Hepatocyte (in vitro differentiated cells): ENCODE results near the gene RETREG2. TPM values are rescaled to one million over a fixed set of nuclear protein-coding genes. Genes with fewer than 3 reads are reported as not detected.

ENCODE experiments used
- DNase-seq: peaks from one replicate; pipeline ENCODE4 v3.0.0-alpha.2; 2016; ENCODE audit warnings: low spot score
- H2AFZ ChIP-seq: fragments of 200-600 bp; sonication (generic); 2 replicates; pipeline ENCODE4 v1.6.0; 2016; ENCODE audit warnings: antibody characterized with exemption, mild to moderate bottlenecking
- H3K27ac ChIP-seq: fragments of 200-600 bp; sonication (generic); 2 replicates; pipeline ENCODE4 v1.5.1; 2016; ENCODE audit warnings: mild to moderate bottlenecking
- H3K27me3 ChIP-seq: fragments of 200-600 bp; sonication (generic); 2 replicates; pipeline ENCODE4 v1.6.1; 2016
- H3K36me3 ChIP-seq: fragments of 200-600 bp; sonication (generic); replicated peaks from 2 replicates; pipeline ENCODE4 v1.5.1; 2016; ENCODE audit warnings: low read depth; ENCODE audit not compliant: insufficient read depth
- H3K4me1 ChIP-seq: fragments of 200-600 bp; sonication (generic); 2 replicates; pipeline ENCODE4 v1.5.1; 2016; ENCODE audit warnings: mild to moderate bottlenecking, moderate library complexity; ENCODE audit not compliant: insufficient read depth
- H3K4me2 ChIP-seq: fragments of 200-600 bp; sonication (generic); 2 replicates; pipeline ENCODE4 v1.6.0; 2016
- H3K4me3 ChIP-seq: fragments of 200-600 bp; sonication (generic); 2 replicates; pipeline ENCODE4 v1.5.1; 2016; ENCODE audit warnings: mild to moderate bottlenecking
- H3K79me2 ChIP-seq: fragments of 200-600 bp; sonication (generic); 2 replicates; pipeline ENCODE4 v1.6.0; 2017; ENCODE audit warnings: mild to moderate bottlenecking
- H3K9me2 ChIP-seq: fragments of 200-600 bp; sonication (generic); replicated peaks from 2 replicates; pipeline ENCODE4 v1.6.0; 2017; ENCODE audit warnings: mild to moderate bottlenecking; ENCODE audit not compliant: insufficient read depth
- H3K9me3 ChIP-seq: fragments of 200-600 bp; sonication (generic); 2 replicates; pipeline ENCODE4 v1.5.1; 2016; ENCODE audit warnings: low read depth, mild to moderate bottlenecking
- H4K20me1 ChIP-seq: fragments of 200-600 bp; sonication (generic); 2 replicates; pipeline ENCODE4 v1.6.0; 2016; ENCODE audit warnings: mild to moderate bottlenecking; ENCODE audit not compliant: insufficient read depth, poor library complexity, severe bottlenecking
- EZH2 ChIP-seq: fragments of 200-600 bp; sonication (generic); IDR thresholded peaks from 2 replicates; pipeline ENCODE4 v1.6.1; 2016; ENCODE audit warnings: antibody characterized with exemption, mild to moderate bottlenecking, borderline replicate concordance
- EZH2phosphoT487 ChIP-seq: fragments of 200-600 bp; sonication (generic); IDR thresholded peaks from one replicate; pipeline ENCODE4 v1.6.1; 2018; ENCODE audit warnings: antibody characterized with exemption, mild to moderate bottlenecking, low read depth, moderate library complexity; ENCODE audit not compliant: unreplicated experiment, severe bottlenecking
- WGBS: methylation state at CpG from one replicate; pipeline ENCODE4 v1.1.6; 2016; ENCODE audit warnings: low lambda C conversion rate; ENCODE audit errors: missing lambda C conversion rate; 5-methylcytosine and 5-hydroxymethylcytosine counted together
- polyA plus RNA-seq: library from polyadenylated mRNA; unstranded; fragments of >200 nt; fragmentation: Nextera tagmentation; extraction: Ambion mirVana; gene quantifications from 2 replicates; pipeline ENCODE4 v1.2.1, GENCODE V29; 2016
- total RNA-seq: library from RNA; depleted of rRNA; stranded (reverse); fragments of >200 nt; gene quantifications from 2 replicates; pipeline ENCODE4 v1.2.3, GENCODE V29; 2014
- TF ChIP-seq, protein P1 (sequence below): fragments of 200-600 bp; sonication (generic); IDR thresholded peaks from 2 replicates; pipeline ENCODE4 v1.5.1; 2016; ENCODE audit warnings: antibody characterized with exemption, mild to moderate bottlenecking; ENCODE audit not compliant: poor library complexity

Gene RETREG2
- total and polyA plus RNA-seq, 2 experiments from 2014 or later, result 90.7 to 93.3 TPM

DNA sequence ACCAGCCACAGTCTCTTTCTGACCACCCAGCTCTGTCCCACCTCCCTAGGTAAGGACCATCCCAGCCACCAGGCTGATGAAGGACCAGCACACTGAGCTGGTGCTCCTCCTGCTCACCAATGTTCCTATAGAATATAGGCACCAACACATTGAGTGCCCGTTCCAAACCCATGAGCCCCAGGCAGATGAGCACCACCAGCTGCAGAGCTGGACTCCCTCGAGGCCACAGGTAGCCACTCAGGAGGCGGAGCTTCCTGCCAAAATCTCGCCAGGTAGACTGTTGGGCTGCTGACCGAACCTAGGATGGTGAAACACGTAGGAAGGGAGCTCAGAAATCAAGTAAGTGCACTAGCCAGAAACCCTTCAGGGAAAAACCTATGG is 38.5 kb downstream of the RETREG2 start:
- Histone ChIP-seq H4K20me1 (no peaks in the 10 kb centered on the region), H3K9me2 (no peaks in the 10 kb centered on the region), H3K27me3 (no peaks in the 10 kb centered on the region), H3K4me2 (no peak overlapping the region), H3K36me3 (no peaks in the 10 kb centered on the region), H3K27ac (no peak overlapping the region), H3K9me3 (no peaks in the 10 kb centered on the region), H3K4me3 (no peak overlapping the region), H3K79me2 (peaks cover 13% of the 10 kb centered on the region), H2AFZ (no peak overlapping the region), H3K4me1 (peaks cover 10% of the 10 kb centered on the region)
- TF ChIP-seq, protein P1, sequence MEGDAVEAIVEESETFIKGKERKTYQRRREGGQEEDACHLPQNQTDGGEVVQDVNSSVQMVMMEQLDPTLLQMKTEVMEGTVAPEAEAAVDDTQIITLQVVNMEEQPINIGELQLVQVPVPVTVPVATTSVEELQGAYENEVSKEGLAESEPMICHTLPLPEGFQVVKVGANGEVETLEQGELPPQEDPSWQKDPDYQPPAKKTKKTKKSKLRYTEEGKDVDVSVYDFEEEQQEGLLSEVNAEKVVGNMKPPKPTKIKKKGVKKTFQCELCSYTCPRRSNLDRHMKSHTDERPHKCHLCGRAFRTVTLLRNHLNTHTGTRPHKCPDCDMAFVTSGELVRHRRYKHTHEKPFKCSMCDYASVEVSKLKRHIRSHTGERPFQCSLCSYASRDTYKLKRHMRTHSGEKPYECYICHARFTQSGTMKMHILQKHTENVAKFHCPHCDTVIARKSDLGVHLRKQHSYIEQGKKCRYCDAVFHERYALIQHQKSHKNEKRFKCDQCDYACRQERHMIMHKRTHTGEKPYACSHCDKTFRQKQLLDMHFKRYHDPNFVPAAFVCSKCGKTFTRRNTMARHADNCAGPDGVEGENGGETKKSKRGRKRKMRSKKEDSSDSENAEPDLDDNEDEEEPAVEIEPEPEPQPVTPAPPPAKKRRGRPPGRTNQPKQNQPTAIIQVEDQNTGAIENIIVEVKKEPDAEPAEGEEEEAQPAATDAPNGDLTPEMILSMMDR, result no peak
- TF ChIP-seq EZH2phosphoT487 (no peak), EZH2 (no peak)
- WGBS, result 86% methylated on average over 6 of the region's 6 CpGs
- DNase-seq, result no peak

DNA sequence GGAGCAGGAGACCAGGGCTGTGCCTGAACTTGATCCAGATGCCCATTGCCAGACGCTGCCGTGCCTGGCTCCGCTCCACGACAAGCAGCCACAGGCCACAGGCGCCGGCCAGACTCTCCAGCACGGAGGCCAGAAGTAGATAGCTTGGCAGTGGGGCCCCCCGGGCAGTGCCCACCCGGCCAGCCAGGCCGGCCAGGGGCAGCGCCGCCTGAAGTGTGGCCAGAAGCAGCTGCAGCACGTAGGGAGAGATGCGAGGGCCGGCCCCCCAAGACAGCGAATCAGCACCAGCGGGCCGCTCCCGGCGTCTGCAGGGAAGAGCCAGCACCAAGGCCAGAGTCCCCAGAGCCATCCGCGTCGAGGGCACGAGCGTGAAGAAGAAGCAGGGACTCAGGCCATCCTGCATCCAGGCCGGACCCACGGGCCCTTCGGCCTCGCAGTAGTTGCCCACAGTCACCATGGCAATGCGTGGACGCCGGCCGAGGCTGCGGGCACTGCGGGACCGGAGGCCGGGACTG is 40.2 kb downstream of the RETREG2 start:
- TF ChIP-seq EZH2phosphoT487 (no peak), EZH2 (no peak)
- TF ChIP-seq, protein P1, result no peak
- no peaks in the 10 kb centered on the region for H3K9me3 ChIP-seq
- H4K20me1 ChIP-seq, result no peaks in the 10 kb centered on the region
- no peaks in the 10 kb centered on the region for H3K36me3 ChIP-seq
- H3K9me2 ChIP-seq, result no peaks in the 10 kb centered on the region
- H3K4me3 ChIP-seq, result peak overlapping the region; percentile 74
- peaks cover 13% of the 10 kb centered on the region for H3K79me2 ChIP-seq
- no peaks in the 10 kb centered on the region for H3K27me3 ChIP-seq
- H2AFZ ChIP-seq, result peak overlapping the region; percentile 8
- 3% methylated on average over 36 of the region's 37 CpGs for WGBS
- peaks cover 10% of the 10 kb centered on the region for H3K4me1 ChIP-seq
- H3K27ac ChIP-seq, result peak overlapping the region; percentile 86
- peak; percentile 87 for DNase-seq
- peak overlapping the region; percentile 99 for H3K4me2 ChIP-seq

DNA sequence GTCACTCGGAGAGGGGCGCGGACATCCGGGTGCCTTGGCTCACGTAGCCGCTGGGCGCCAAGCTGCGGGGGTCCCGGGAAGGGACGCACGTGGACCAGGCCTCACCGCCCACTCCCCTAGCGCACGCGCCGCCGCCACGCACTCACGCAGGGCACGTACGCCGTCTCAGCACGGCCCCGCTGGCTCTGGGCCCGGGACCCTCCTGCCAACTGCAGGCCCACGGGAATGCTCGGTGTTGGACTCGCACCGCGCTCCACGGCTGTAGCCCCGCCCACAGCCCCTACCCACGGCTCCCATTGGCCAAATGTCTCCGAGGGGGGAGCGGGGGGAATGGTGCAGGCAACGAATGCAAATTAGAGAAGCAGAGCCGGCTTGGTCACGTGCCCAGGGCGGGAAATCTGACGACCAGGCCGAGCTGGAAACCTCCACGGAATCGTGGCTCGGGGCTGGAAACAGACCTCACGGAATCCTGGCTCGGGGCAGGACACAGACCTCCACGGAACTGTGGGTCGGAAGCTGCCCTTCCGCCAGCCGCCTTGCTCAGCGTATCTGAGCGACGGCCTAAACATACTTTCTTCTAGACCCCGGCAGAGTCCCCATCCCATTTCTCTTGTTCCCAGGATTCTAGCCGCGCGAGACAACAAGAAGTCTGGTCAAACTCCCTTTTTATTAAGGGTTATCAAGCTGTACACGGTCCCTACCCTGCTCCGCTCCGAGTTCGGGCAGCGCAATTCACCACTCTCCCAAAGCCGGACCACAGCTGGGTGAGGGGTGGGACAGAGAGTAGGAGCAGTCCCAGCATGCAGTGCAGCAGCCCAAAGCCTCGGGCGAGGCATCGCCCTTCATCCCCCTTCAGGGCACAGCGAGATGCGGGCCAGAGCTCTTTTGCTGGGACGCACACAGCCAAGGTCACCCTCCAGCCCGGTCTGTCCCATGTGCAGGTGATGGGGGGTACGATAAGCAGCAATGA is 40.9 kb downstream of the RETREG2 start, which contains the start of gene ABCB6:
ABCB6 (minus strand) TSS at position 227 of the 970 bp plus-strand sequence. CDS start 285 bp downstream, outside the sequence.
- peaks cover 13% of the 10 kb centered on the region for H3K79me2 ChIP-seq
- H3K27me3 ChIP-seq, result no peaks in the 10 kb centered on the region
- H3K9me2 ChIP-seq, result no peaks in the 10 kb centered on the region
- no peak for TF ChIP-seq EZH2phosphoT487
- no peak for TF ChIP-seq EZH2
- TF ChIP-seq, protein P1, result no peak
- H3K9me3 ChIP-seq, result no peaks in the 10 kb centered on the region
- peak within 1 kb of the TSS; percentile 74 for H3K4me3 ChIP-seq
- H4K20me1 ChIP-seq, result no peaks in the 10 kb centered on the region
- peak within 1 kb of the TSS; percentile 86 for H3K27ac ChIP-seq
- WGBS, result 18% methylated on average over 68 of the region's 71 CpGs
- peak; percentile 96 for DNase-seq
- peaks cover 10% of the 10 kb centered on the region for H3K4me1 ChIP-seq
- no peaks in the 10 kb centered on the region for H3K36me3 ChIP-seq
- H3K4me2 ChIP-seq, result peak within 1 kb of the TSS; percentile 99
- peak within 1 kb of the TSS; percentile 8 for H2AFZ ChIP-seq
